Stomach (tissue), 9 donors: ENCODE results near the gene SEMA5B. TPM values are rescaled to one million over a fixed set of nuclear protein-coding genes. Genes with fewer than 3 reads are reported as not detected.

Experiments used
- DNase-seq, 2 donors: peaks; one replicate each; pipeline versions ENCODE4 v3.0.0 to v3.0.0-alpha.2; 2013 to 2019
- H3K27ac ChIP-seq, 5 donors: fragments of 200-600 bp in 4 of 5; sonication (generic) in 4 of 5; one replicate each; pipeline ENCODE4 v1.5.1; 2013 to 2019; ENCODE audit warnings: mild to moderate bottlenecking in 1 of 5, moderate library complexity in 1 of 5
- H3K27me3 ChIP-seq, 3 donors: fragments of 200-600 bp; sonication (generic); one replicate each; pipeline ENCODE4 v1.5.1; 2017 to 2019; ENCODE audit warnings: mixed run types in 1 of 3
- H3K36me3 ChIP-seq, 4 donors: fragments of 200-600 bp; sonication (generic); 1 replicate in 3 of 4; 2 replicates in 1 of 4; pipeline ENCODE4 v1.5.1; 2016 to 2019
- H3K4me1 ChIP-seq, 4 donors: fragments of 200-600 bp; sonication (generic); one replicate each; pipeline ENCODE4 v1.5.1; 2016 to 2019
- H3K4me3 ChIP-seq, 4 donors: fragments of 200-600 bp; sonication (generic) in 3 of 4; one replicate each; pipeline ENCODE4 v1.5.1; 2016 to 2019; ENCODE audit warnings: mild to moderate bottlenecking in 1 of 4
- H3K9me3 ChIP-seq, 4 donors: fragments of 200-600 bp; sonication (generic); one replicate each; pipeline ENCODE4 v1.5.1; 2016 to 2019
- CTCF ChIP-seq, 7 experiments: fragments of 450-650 bp in 4 of 7; fragments of 200-600 bp in 3 of 7; sonication (generic) in 3 of 7; IDR thresholded peaks; one replicate each; pipeline ENCODE4 v1.5.1; 2016 to 2019; ENCODE audit warnings: antibody characterized with exemption in 7 of 7, control low read depth in 2 of 7, mild to moderate bottlenecking in 1 of 7
- EP300 ChIP-seq: sonication (generic); formaldehyde crosslinking; IDR thresholded peaks from one replicate; pipeline ENCODE4 v1.6.1; 2017; ENCODE audit warnings: antibody characterized with exemption
- POLR2A ChIP-seq, 4 donors: fragments of 450-650 bp; IDR thresholded peaks; one replicate each; pipeline ENCODE4 v1.6.1; 2016; ENCODE audit warnings: antibody characterized with exemption in 4 of 4, control low read depth in 2 of 4, mild to moderate bottlenecking in 1 of 4, moderate library complexity in 1 of 4
- POLR2AphosphoS5 ChIP-seq, 3 donors: sonication (generic); formaldehyde crosslinking; IDR thresholded peaks; one replicate each; pipeline ENCODE4 v1.6.1; 2016; ENCODE audit warnings: antibody characterized with exemption in 3 of 3
- WGBS, 5 donors: extraction: QIAGEN DNeasy Blood & Tissue Kit in 3 of 5; methylation state at CpG; one replicate each; pipeline versions ENCODE4 v1.1.5 to v1.1.7; 2013 to 2018; 5-methylcytosine and 5-hydroxymethylcytosine counted together
- intact Hi-C: fragments of 100-400 bp; cut with DNase I; formaldehyde crosslinking; loops from one replicate; pipeline ENCODE4 v1.15.1; 2023; ENCODE audit warnings: low total_unique reads
- polyA plus RNA-seq, 3 donors: library from polyadenylated mRNA; stranded (reverse); fragments of 200-250 nt; gene quantifications; one replicate each; pipeline ENCODE4 v1.2.3, GENCODE V29; 2013
- total RNA-seq, 5 donors: library from RNA; depleted of rRNA; stranded (reverse); fragments of >200 nt; gene quantifications; one replicate each; pipeline versions ENCODE4 v1.1.0 to v1.2.3, GENCODE V29; 2014 to 2016
- donor health status: healthy with polysubstance abuse.
- donor health status: Bipolar disorder and iron deficiency.
- donor health status: healthy.

SEMA5B gene
- total and polyA plus RNA-seq, 8 donors, result 0.15 to 27.2 (median 1.0) TPM; not detected in 2

GRCh38 chr3:123055352-123055751 lies 27.8 kb upstream of the SEMA5B start:
- Histone ChIP-seq H3K9me3 (no peaks in the 10 kb centered on the region), H3K36me3 (no peaks in the 10 kb centered on the region), H3K4me3 (no peak overlapping the region), H3K27me3 (no peaks in the 10 kb centered on the region), H3K4me1 (no peaks in the 10 kb centered on the region), H3K27ac (no peak overlapping the region)
- WGBS, 5 donors, result 70 to 80% (median 75%) methylated on average over 5 of the region's 5 CpGs
- intact Hi-C loops, result no loop called here
- no peak for TF ChIP-seq POLR2AphosphoS5 (IDR thresholded peaks at IDR 0.05)
- no peak for TF ChIP-seq POLR2A (IDR thresholded peaks at IDR 0.05)
- no peak for TF ChIP-seq CTCF (IDR thresholded peaks at IDR 0.05)
- no peak for TF ChIP-seq EP300
- DNase-seq, result no peak

GRCh38 chr3:123054931-123055330 lies 27.4 kb upstream of the SEMA5B start:
- Histone ChIP-seq H3K27ac (no peak overlapping the region), H3K36me3 (no peaks in the 10 kb centered on the region), H3K27me3 (no peaks in the 10 kb centered on the region), H3K4me1 (no peaks in the 10 kb centered on the region), H3K4me3 (no peak overlapping the region), H3K9me3 (no peaks in the 10 kb centered on the region)
- intact Hi-C loops, result no loop called here
- TF ChIP-seq CTCF (IDR thresholded peaks at IDR 0.05) (no peak), EP300 (no peak), POLR2A (IDR thresholded peaks at IDR 0.05) (no peak), POLR2AphosphoS5 (IDR thresholded peaks at IDR 0.05) (no peak)
- 75 to 91% (median 81%) methylated on average over 4 of the region's 4 CpGs for WGBS, 5 donors
- DNase-seq, result no peak

- no peak overlapping the region for H3K4me3 ChIP-seq
- H3K4me1 ChIP-seq, result no peaks in the 10 kb centered on the region
- peak overlapping the region in 1 of 5 donors; percentile 15 for H3K27ac ChIP-seq
- no peaks in the 10 kb centered on the region for H3K9me3 ChIP-seq
- intact Hi-C loops, result no loop called here
- no peaks in the 10 kb centered on the region for H3K27me3 ChIP-seq
- H3K36me3 ChIP-seq, result no peaks in the 10 kb centered on the region
- WGBS, 5 donors, result 48 to 64% (median 62%) methylated on average over 5 of the region's 5 CpGs
- TF ChIP-seq CTCF (IDR thresholded peaks at IDR 0.05), result no peak
- TF ChIP-seq POLR2A (IDR thresholded peaks at IDR 0.05), result no peak
- TF ChIP-seq POLR2AphosphoS5 (IDR thresholded peaks at IDR 0.05), result no peak
- TF ChIP-seq EP300, result no peak
- DNase-seq, result no peak
These were observed 26.7 kb upstream of the SEMA5B start for GRCh38 chr3:123054109-123054778.

- no peaks in the 10 kb centered on the region for H3K4me1 ChIP-seq
- no peaks in the 10 kb centered on the region for H3K9me3 ChIP-seq
- TF ChIP-seq EP300, result no peak
- peak in 1 of 3 donors; percentile 50 for TF ChIP-seq POLR2AphosphoS5 (IDR thresholded peaks at IDR 0.05)
- no peak for TF ChIP-seq CTCF (IDR thresholded peaks at IDR 0.05)
- TF ChIP-seq POLR2A (IDR thresholded peaks at IDR 0.05), result no peak
- no peak overlapping the region for H3K4me3 ChIP-seq
- no peaks in the 10 kb centered on the region for H3K36me3 ChIP-seq
- DNase-seq, result peak in 1 of 2 donors; percentile 54
- H3K27me3 ChIP-seq, result no peaks in the 10 kb centered on the region
- intact Hi-C loops, result no loop called here
- 47 to 72% (median 61%) methylated on average over 2 of the region's 2 CpGs for WGBS, 5 donors
- H3K27ac ChIP-seq, result no peak overlapping the region
These were observed 25.5 kb upstream of the SEMA5B start for GRCh38 chr3:123053107-123053506.
